ENCODE measurements around the gene KIR3DL2. TPM values are rescaled to one million over a fixed set of nuclear protein-coding genes. Genes with fewer than 3 reads are reported as not detected.
"Not testable (repeated sequence)": the region's sequence is repeated elsewhere in the genome, so short reads cannot be mapped to it uniquely, and the experiment has no call there.

Gene KIR3DL2
- total and polyA plus RNA-seq, 2 experiments from 2014 or later: not detected

GRCh38 chr19:54817670-54818536 is 32.3 kb upstream of the KIR3DL2 start:
- Histone ChIP-seq H3K27me3 (ENCODE audit: insufficient read depth) (no peaks in the 10 kb centered on the region), H3F3A (replicated peaks; ENCODE audit: low read depth) (no peaks in the 10 kb centered on the region), H3K36me3 (ENCODE audit: insufficient read depth) (no peaks in the 10 kb centered on the region), H3K9me2 (ENCODE audit: insufficient read depth) (no peaks in the 10 kb centered on the region), H4K20me1 (replicated peaks; ENCODE audit: insufficient read depth) (no peaks in the 10 kb centered on the region), H3K4me2 (no peak overlapping the region), H3K79me2 (replicated peaks; ENCODE audit: insufficient read depth) (no peaks in the 10 kb centered on the region), H3K27ac (ENCODE audit: low read depth) (no peak overlapping the region), H3K4me1 (ENCODE audit: insufficient read depth) (no peaks in the 10 kb centered on the region), H3K4me3 (no peak overlapping the region), H2AFZ (no peak overlapping the region)
- no peak for DNase-seq (ENCODE audit: low spot score)
- ATAC-seq: no peak
- TF ChIP-seq ZNF331 (CRISPR knock-in tag; IDR thresholded peaks at IDR 0.05; ENCODE audit: low read depth) (no peak), EZH2phosphoT487 (IDR thresholded peaks at IDR 0.05; ENCODE audit: unreplicated experiment) (no peak), JUNB (IDR thresholded peaks at IDR 0.05; ENCODE audit: unreplicated experiment) (no peak), ZNF462 (CRISPR knock-in tag; IDR thresholded peaks at IDR 0.05) (no peak), NANOG (IDR thresholded peaks at IDR 0.05; ENCODE audit: borderline replicate concordance) (no peak)
- TF ChIP-seq, protein P1, sequence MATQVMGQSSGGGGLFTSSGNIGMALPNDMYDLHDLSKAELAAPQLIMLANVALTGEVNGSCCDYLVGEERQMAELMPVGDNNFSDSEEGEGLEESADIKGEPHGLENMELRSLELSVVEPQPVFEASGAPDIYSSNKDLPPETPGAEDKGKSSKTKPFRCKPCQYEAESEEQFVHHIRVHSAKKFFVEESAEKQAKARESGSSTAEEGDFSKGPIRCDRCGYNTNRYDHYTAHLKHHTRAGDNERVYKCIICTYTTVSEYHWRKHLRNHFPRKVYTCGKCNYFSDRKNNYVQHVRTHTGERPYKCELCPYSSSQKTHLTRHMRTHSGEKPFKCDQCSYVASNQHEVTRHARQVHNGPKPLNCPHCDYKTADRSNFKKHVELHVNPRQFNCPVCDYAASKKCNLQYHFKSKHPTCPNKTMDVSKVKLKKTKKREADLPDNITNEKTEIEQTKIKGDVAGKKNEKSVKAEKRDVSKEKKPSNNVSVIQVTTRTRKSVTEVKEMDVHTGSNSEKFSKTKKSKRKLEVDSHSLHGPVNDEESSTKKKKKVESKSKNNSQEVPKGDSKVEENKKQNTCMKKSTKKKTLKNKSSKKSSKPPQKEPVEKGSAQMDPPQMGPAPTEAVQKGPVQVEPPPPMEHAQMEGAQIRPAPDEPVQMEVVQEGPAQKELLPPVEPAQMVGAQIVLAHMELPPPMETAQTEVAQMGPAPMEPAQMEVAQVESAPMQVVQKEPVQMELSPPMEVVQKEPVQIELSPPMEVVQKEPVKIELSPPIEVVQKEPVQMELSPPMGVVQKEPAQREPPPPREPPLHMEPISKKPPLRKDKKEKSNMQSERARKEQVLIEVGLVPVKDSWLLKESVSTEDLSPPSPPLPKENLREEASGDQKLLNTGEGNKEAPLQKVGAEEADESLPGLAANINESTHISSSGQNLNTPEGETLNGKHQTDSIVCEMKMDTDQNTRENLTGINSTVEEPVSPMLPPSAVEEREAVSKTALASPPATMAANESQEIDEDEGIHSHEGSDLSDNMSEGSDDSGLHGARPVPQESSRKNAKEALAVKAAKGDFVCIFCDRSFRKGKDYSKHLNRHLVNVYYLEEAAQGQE (IDR thresholded peaks at IDR 0.05; ENCODE audit: unreplicated experiment): no peak
- Mint-ChIP-seq H3K4me1 (no peaks in the 10 kb centered on the region), H3K27ac (no peak overlapping the region), H3K27me3 (ENCODE audit: insufficient read depth, low read depth, poor library complexity) (peaks cover 24% of the 10 kb centered on the region), H3K9me3 (peaks cover 99% of the 10 kb centered on the region), H3K4me3 (no peak overlapping the region), H3K36me3 (ENCODE audit: low read depth) (peaks cover 56% of the 10 kb centered on the region)

DNA sequence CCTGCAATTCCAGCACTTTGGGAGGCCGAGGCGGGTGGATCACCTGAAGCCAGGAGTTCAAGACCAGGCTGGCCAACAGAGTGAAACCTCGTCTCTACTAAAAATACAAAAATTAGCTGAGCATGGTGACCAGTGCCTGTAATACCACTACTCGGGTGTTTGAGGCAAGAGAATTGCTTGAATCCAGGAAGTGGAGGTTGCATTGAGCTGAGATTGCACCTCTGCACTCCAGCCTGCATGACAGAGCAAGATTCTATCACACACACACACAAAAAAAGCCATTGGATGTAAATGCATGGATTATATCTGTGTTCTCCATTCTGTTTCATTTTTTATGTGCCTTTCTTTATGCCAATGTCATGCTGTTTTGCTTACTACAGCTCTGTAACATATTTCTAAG is 25.8 kb upstream of the KIR3DL2 start:
- H3K9me2 ChIP-seq (ENCODE audit: insufficient read depth); H3F3A ChIP-seq (replicated peaks; ENCODE audit: low read depth); H3K36me3 ChIP-seq (ENCODE audit: insufficient read depth); H2AFZ ChIP-seq; H3K27ac Mint-ChIP-seq; H4K20me1 ChIP-seq (replicated peaks; ENCODE audit: insufficient read depth); H3K4me1 Mint-ChIP-seq; H3K4me2 ChIP-seq; DNase-seq (ENCODE audit: low spot score); H3K4me3 Mint-ChIP-seq; ATAC-seq; H3K79me2 ChIP-seq (replicated peaks; ENCODE audit: insufficient read depth); H3K4me1 ChIP-seq (ENCODE audit: insufficient read depth); H3K27me3 Mint-ChIP-seq (ENCODE audit: insufficient read depth, low read depth, poor library complexity); H3K27me3 ChIP-seq (ENCODE audit: insufficient read depth); H3K27ac ChIP-seq (ENCODE audit: low read depth); H3K4me3 ChIP-seq: not testable (repeated sequence)
- Mint-ChIP-seq H3K9me3 (peaks cover 88% of the 10 kb centered on the region), H3K36me3 (ENCODE audit: low read depth) (peaks cover 31% of the 10 kb centered on the region)

- not testable (repeated sequence) for H3K27me3 ChIP-seq (ENCODE audit: insufficient read depth); H3K4me1 ChIP-seq (ENCODE audit: insufficient read depth); H3K4me2 ChIP-seq; DNase-seq (ENCODE audit: low spot score); H3K4me1 Mint-ChIP-seq; H3K27me3 Mint-ChIP-seq (ENCODE audit: insufficient read depth, low read depth, poor library complexity); H4K20me1 ChIP-seq (replicated peaks; ENCODE audit: insufficient read depth); H2AFZ ChIP-seq; H3K79me2 ChIP-seq (replicated peaks; ENCODE audit: insufficient read depth); H3K4me3 ChIP-seq; H3K4me3 Mint-ChIP-seq; H3F3A ChIP-seq (replicated peaks; ENCODE audit: low read depth); H3K36me3 ChIP-seq (ENCODE audit: insufficient read depth); H3K27ac ChIP-seq (ENCODE audit: low read depth); ATAC-seq; H3K27ac Mint-ChIP-seq; H3K9me2 ChIP-seq (ENCODE audit: insufficient read depth)
- peaks cover 32% of the 10 kb centered on the region for H3K36me3 Mint-ChIP-seq (ENCODE audit: low read depth)
- peaks cover 88% of the 10 kb centered on the region for H3K9me3 Mint-ChIP-seq
Observed at GRCh38 chr19:54825326-54825725, 24.9 kb upstream of the KIR3DL2 start.
